Activated T-cell treated with anti-CD3 and anti-CD28 coated beads, Interleukin-2, amount 50 U/mL, for 24 hours (primary cell): ENCODE measurements around the gene SLFN11.
A peak's percentile ranks its signal among the peaks of the same experiment; 100 is the strongest.

Experiments
- DNase-seq: peaks from one replicate; pipeline ENCODE4 v3.0.0-alpha.2; 2020
- H3K27ac Mint-ChIP-seq: 2 replicates; pipeline ENCODE4 v1.8.0; 2020; ENCODE audit warnings: mild to moderate bottlenecking, mixed read lengths
- H3K27me3 Mint-ChIP-seq: 2 replicates; pipeline ENCODE4 v1.8.0; 2020; ENCODE audit warnings: mixed read lengths
- H3K36me3 Mint-ChIP-seq: 2 replicates; pipeline ENCODE4 v1.8.0; 2020; ENCODE audit warnings: low read depth, mixed read lengths
- H3K4me1 Mint-ChIP-seq: 2 replicates; pipeline ENCODE4 v1.8.0; 2020; ENCODE audit warnings: low read depth, mixed read lengths
- H3K4me3 Mint-ChIP-seq: 2 replicates; pipeline ENCODE4 v1.8.0; 2020; ENCODE audit warnings: mild to moderate bottlenecking, moderate library complexity, mixed read lengths
- H3K9me3 Mint-ChIP-seq: 2 replicates; pipeline ENCODE4 v1.8.0; 2020; ENCODE audit warnings: mixed read lengths

Gene SLFN11

GRCh38 chr17:35374766-35375344, 1.4 kb upstream of the SLFN11 start:
- DNase-seq, result no peak
- peaks cover 51% of the 10 kb centered on the region for H3K4me1 Mint-ChIP-seq
- H3K9me3 Mint-ChIP-seq, result peaks cover 15% of the 10 kb centered on the region
- H3K27ac Mint-ChIP-seq, result peak overlapping the region; percentile 99
- H3K36me3 Mint-ChIP-seq, result peaks cover 39% of the 10 kb centered on the region
- peak overlapping the region; percentile 96 for H3K4me3 Mint-ChIP-seq
- H3K27me3 Mint-ChIP-seq, result no peaks in the 10 kb centered on the region

DNA sequence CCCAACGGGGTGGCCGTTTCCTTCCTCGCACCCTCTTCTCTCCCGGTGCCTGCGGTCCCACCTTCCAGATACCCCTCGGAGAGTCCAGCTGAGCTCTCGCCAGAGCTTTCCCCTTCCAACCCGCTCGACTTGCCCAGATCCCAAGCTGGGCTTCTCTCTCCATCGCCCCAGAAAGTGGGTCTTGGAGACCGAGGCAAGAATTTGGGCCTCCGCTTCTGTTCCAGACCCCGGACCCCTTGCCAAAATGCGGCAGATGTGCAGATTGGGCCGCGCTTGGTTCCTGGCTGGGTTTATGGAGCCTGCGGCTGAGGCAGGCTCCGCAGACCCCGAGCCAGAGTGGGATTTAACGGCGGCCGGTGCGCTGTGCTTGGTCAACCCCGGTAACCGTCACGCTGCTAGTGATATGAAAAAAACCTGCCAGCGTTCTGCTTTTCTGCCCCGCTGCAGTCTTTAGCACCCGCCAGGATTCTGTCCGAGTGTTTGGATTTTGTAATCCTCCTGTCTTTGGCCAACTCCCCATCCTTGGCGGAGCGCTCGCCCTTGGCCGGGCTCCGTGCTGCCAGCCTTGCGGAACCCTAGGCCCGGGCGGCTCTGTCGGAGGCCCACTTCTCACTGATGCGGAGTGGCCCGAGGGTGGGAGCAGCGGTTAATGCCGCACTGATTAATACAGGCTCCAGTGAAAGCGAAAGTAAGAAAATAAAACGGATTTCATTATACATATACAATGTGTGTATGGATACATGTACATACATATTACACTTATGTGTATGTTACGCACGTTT, 754 bp upstream of the SLFN11 start:
- DNase-seq, result peak; percentile 74
- peaks cover 45% of the 10 kb centered on the region for H3K36me3 Mint-ChIP-seq
- H3K4me3 Mint-ChIP-seq, result peak overlapping the region; percentile 96
- H3K4me1 Mint-ChIP-seq, result peaks cover 57% of the 10 kb centered on the region
- H3K27me3 Mint-ChIP-seq, result no peaks in the 10 kb centered on the region
- peak overlapping the region; percentile 99 for H3K27ac Mint-ChIP-seq
- H3K9me3 Mint-ChIP-seq, result peaks cover 18% of the 10 kb centered on the region

DNA sequence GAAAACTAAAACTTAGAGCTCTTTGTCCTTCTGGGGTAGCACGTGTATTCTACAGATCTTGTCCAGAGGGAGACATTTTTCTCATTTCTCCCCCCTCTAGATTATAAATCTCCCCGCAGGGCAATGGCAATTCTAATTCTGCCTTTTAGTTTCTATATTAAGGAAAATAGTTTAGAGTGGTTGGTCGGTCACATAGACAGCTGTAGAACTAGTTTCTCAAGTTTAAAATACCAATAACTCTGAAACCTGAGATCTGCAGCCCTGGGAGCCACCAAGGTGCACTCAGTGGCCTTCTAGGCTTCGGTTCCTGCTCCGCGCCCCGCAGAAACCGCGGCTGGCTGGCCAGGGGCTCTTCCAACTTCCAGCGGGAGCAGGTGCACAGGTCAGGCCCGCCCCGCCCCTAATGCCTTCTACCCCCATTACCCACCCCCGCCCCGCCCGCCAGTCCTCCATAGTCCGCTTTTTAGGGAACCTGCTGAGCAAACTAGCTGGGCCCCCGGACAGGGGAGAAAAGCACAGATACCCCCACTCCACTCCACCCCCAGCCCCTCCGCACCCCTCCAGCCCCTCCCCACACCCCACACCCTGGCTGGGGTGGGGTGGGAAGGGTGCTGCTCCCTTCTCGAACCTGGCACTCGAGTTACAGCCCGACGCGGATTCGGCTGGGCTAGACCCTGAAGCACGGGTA, 431 bp downstream of the SLFN11 start:
- no peaks in the 10 kb centered on the region for H3K27me3 Mint-ChIP-seq
- peaks cover 69% of the 10 kb centered on the region for H3K4me1 Mint-ChIP-seq
- peak overlapping the region; percentile 96 for H3K4me3 Mint-ChIP-seq
- peaks cover 57% of the 10 kb centered on the region for H3K36me3 Mint-ChIP-seq
- DNase-seq, result no peak
- H3K27ac Mint-ChIP-seq, result peak overlapping the region; percentile 99
- H3K9me3 Mint-ChIP-seq, result peaks cover 18% of the 10 kb centered on the region

- Mint-ChIP-seq H3K27ac (peak overlapping the region; percentile 14), H3K4me1 (peaks cover 68% of the 10 kb centered on the region), H3K36me3 (peaks cover 64% of the 10 kb centered on the region), H3K9me3 (peaks cover 18% of the 10 kb centered on the region), H3K4me3 (peak overlapping the region; percentile 96), H3K27me3 (no peaks in the 10 kb centered on the region)
- DNase-seq, result no peak
Measured at GRCh38 chr17:35371934-35372333, 1.5 kb downstream of the SLFN11 start.

GRCh38 chr17:35368081-35368830, 5.2 kb downstream of the SLFN11 start:
- Mint-ChIP-seq H3K36me3 (peaks cover 79% of the 10 kb centered on the region), H3K27me3 (no peaks in the 10 kb centered on the region), H3K27ac (peak overlapping the region; percentile 15), H3K9me3 (peaks cover 18% of the 10 kb centered on the region), H3K4me3 (no peak overlapping the region), H3K4me1 (peaks cover 44% of the 10 kb centered on the region)
- DNase-seq, result no peak

DNA sequence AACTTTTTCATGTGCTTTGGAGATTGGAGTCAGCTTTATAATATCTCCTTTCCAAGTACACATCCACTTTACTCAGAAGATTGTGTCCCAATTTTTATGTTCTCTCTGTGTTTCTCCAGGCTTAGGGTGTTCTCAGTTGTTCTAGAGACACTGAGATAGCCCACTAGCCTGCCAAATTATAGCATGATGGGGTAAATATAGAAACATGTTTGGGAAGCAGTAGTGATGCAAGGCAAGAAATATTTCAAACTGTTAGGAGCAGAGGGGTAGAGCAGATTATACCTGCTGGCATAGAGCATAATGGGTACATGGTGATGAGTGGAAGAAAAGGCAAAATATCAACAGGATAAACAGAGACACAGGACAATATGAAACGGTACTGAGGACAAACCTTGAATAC, 12.4 kb downstream of the SLFN11 start:
- Mint-ChIP-seq H3K27me3 (no peaks in the 10 kb centered on the region), H3K9me3 (no peaks in the 10 kb centered on the region), H3K36me3 (peaks cover 82% of the 10 kb centered on the region), H3K4me3 (no peak overlapping the region), H3K4me1 (peaks cover 22% of the 10 kb centered on the region), H3K27ac (no peak overlapping the region)
- no peak for DNase-seq

- H3K9me3 Mint-ChIP-seq, result no peaks in the 10 kb centered on the region
- peaks cover 29% of the 10 kb centered on the region for H3K4me1 Mint-ChIP-seq
- no peak overlapping the region for H3K4me3 Mint-ChIP-seq
- no peaks in the 10 kb centered on the region for H3K27me3 Mint-ChIP-seq
- no peak for DNase-seq
- H3K27ac Mint-ChIP-seq, result no peak overlapping the region
- H3K36me3 Mint-ChIP-seq, result peaks cover 88% of the 10 kb centered on the region
Measured at GRCh38 chr17:35359398-35359797, 14.0 kb downstream of the SLFN11 start.

- Mint-ChIP-seq H3K27ac (no peak overlapping the region), H3K36me3 (peaks cover 61% of the 10 kb centered on the region), H3K9me3 (no peaks in the 10 kb centered on the region), H3K4me1 (peaks cover 13% of the 10 kb centered on the region), H3K4me3 (no peak overlapping the region), H3K27me3 (no peaks in the 10 kb centered on the region)
- DNase-seq, result no peak
Measured at GRCh38 chr17:35352284-35352683, 21.1 kb downstream of the SLFN11 start.

DNA sequence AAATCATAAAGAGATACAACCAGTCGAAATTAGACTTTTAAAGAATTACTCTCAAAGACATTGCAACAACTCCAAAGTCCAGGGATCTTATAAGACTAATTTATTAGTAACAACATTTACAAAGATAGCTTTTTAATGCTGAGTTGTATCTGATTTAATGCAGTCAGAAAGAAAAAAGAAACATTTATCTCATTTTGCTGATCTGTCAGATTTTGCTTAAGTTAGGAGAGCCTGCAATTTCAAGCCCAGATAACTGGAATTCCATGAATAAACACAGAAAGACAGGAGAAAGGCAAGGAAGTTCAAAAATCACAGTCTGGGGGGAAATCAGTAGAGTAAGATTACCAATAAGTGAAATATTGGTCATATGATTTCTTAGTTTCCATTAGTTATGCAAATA, 22.9 kb downstream of the SLFN11 start:
- Mint-ChIP-seq H3K27ac (no peak overlapping the region), H3K36me3 (peaks cover 47% of the 10 kb centered on the region), H3K4me1 (peaks cover 27% of the 10 kb centered on the region), H3K27me3 (no peaks in the 10 kb centered on the region), H3K9me3 (no peaks in the 10 kb centered on the region), H3K4me3 (no peak overlapping the region)
- no peak for DNase-seq

GRCh38 chr17:35345926-35346771, 27.3 kb downstream of the SLFN11 start:
- peak overlapping the region; percentile 79 for H3K4me3 Mint-ChIP-seq
- peak overlapping the region; percentile 77 for H3K27ac Mint-ChIP-seq
- no peaks in the 10 kb centered on the region for H3K27me3 Mint-ChIP-seq
- H3K4me1 Mint-ChIP-seq, result peaks cover 45% of the 10 kb centered on the region
- H3K9me3 Mint-ChIP-seq, result peaks cover 9% of the 10 kb centered on the region
- DNase-seq, result peak; percentile 45
- H3K36me3 Mint-ChIP-seq, result peaks cover 10% of the 10 kb centered on the region

DNA sequence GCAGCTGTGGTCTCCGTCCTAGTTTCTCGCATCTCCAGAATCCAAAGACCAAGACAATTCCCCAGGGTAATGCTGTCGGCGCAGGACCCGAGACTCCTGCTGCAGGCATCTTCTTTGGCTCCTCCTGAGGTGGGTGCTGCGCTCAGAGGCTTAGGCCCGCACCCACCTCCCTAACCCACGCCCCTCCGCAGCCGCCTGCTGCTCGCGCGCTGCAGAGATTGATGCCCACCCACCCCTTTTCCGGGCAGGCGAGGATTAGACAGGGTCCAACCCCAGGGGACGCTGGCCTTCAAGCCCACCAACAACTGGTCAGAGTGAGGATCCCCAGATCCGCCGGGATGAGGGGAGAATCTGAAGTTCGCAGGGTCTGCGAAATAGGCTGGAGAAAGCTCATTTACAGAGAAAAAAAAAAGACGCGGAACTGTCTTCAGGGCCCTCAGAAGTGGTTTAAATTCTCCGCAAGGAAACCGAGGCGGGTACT, 27.9 kb downstream of the SLFN11 start:
- H3K27me3 Mint-ChIP-seq, result no peaks in the 10 kb centered on the region
- H3K36me3 Mint-ChIP-seq, result peaks cover 6% of the 10 kb centered on the region
- H3K27ac Mint-ChIP-seq, result peak overlapping the region; percentile 77
- H3K4me1 Mint-ChIP-seq, result peaks cover 46% of the 10 kb centered on the region
- H3K9me3 Mint-ChIP-seq, result peaks cover 11% of the 10 kb centered on the region
- H3K4me3 Mint-ChIP-seq, result peak overlapping the region; percentile 79
- no peak for DNase-seq

DNA sequence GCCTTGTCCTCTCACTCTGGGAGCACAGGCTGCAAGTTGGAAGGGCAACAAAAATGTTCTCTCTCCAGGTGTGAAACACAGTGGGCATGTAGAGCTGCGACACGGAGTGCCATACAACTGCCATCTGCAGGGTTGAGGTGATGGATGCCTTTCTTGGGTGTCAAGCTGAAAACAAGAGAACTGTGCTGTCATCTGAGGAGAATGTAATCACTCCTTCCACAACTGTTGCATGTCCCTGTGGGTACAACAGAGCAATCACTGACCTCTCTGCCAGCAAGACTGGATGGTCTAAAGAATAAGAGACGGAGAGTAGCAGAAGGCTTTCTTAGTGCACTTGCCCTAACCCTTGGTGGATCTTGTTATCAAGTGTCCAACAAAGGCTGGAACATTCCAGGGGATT, 29.2 kb downstream of the SLFN11 start:
- Mint-ChIP-seq H3K9me3 (peaks cover 13% of the 10 kb centered on the region), H3K4me1 (peaks cover 46% of the 10 kb centered on the region), H3K4me3 (no peak overlapping the region), H3K27me3 (no peaks in the 10 kb centered on the region), H3K36me3 (peaks cover 6% of the 10 kb centered on the region), H3K27ac (no peak overlapping the region)
- no peak for DNase-seq

- H3K9me3 Mint-ChIP-seq, result peaks cover 13% of the 10 kb centered on the region
- no peak for DNase-seq
- H3K36me3 Mint-ChIP-seq, result peaks cover 2% of the 10 kb centered on the region
- no peaks in the 10 kb centered on the region for H3K27me3 Mint-ChIP-seq
- H3K4me3 Mint-ChIP-seq, result no peak overlapping the region
- peaks cover 43% of the 10 kb centered on the region for H3K4me1 Mint-ChIP-seq
- H3K27ac Mint-ChIP-seq, result no peak overlapping the region
Measured at GRCh38 chr17:35342276-35342675, 31.1 kb downstream of the SLFN11 start.
